H54 (cell line): ENCODE data around the gene C1orf159.

Source experiments
- DNase-seq: peaks from one replicate; pipeline ENCODE4 v3.0.0; 2011; ENCODE audit warnings: low spot score, mixed read lengths; ENCODE audit not compliant: insufficient read length
- FAIRE-seq: peaks from 3 replicates; lab custom pipeline; 2011; peaks lifted over from hg19 to GRCh38; lab: Jason Lieb, UNC
- POLR2A ChIP-seq: IDR thresholded peaks from 2 replicates; pipeline ENCODE4 v1.6.1; 2011; ENCODE audit warnings: low read depth, mild to moderate bottlenecking, low read length

Gene C1orf159

GRCh38 chr1:1037366-1038327 is 78.2 kb downstream of the C1orf159 start:
- no peak for DNase-seq
- no peak for TF ChIP-seq POLR2A
- no peak for FAIRE-seq

- no peak for FAIRE-seq
- DNase-seq: no peak
- no peak for TF ChIP-seq POLR2A
These were observed 80.5 kb downstream of the C1orf159 start for GRCh38 chr1:1035291-1035943.

GRCh38 chr1:1034439-1034781 is 81.5 kb downstream of the C1orf159 start:
- FAIRE-seq: no peak

GRCh38 chr1:1033731-1034438 is 82.0 kb downstream of the C1orf159 start:
- FAIRE-seq (no peak), DNase-seq (no peak)

More at GRCh38 chr1:1034439-1034781, 81.5 kb downstream of the C1orf159 start:
- no peak for DNase-seq
- TF ChIP-seq POLR2A: no peak

GRCh38 chr1:1033009-1033587 is 82.8 kb downstream of the C1orf159 start:
- no peak for DNase-seq
- no peak for TF ChIP-seq POLR2A
- FAIRE-seq: no peak

More at GRCh38 chr1:1033731-1034438, 82.0 kb downstream of the C1orf159 start:
- no peak for TF ChIP-seq POLR2A

- no peak for DNase-seq
- no peak for FAIRE-seq
- TF ChIP-seq POLR2A: no peak
These were observed 83.5 kb downstream of the C1orf159 start for GRCh38 chr1:1032424-1032823.
